Measurements from ENCODE around the gene TANC2. TPM values are rescaled to one million over a fixed set of nuclear protein-coding genes. Genes with fewer than 3 reads are reported as not detected.

TANC2 gene
- total and polyA plus RNA-seq, 9 of the 15 experiments (the other 6 are each of a cell fraction or from before 2014, with no cell fraction given) = 0.46 to 7.8 (median 4.5) TPM

- TF ChIP-seq ZBTB5 (IDR thresholded peaks at IDR 0.05) (no peak), SMAD1 (IDR thresholded peaks at IDR 0.05; ENCODE audit: low read depth, low read length, partially characterized antibody) (no peak), HDGF (IDR thresholded peaks at IDR 0.05) (no peak), CREBBP (IDR thresholded peaks at IDR 0.05; ENCODE audit: low read depth, low read length) (no peak), ZNF3 (CRISPR knock-in tag; IDR thresholded peaks at IDR 0.05) (no peak), MAFG (tag; conservative IDR thresholded peaks at IDR 0.05) (no peak), STAT5B (CRISPR knock-in tag; IDR thresholded peaks at IDR 0.05) (no peak), ZNF609 (CRISPR knock-in tag; IDR thresholded peaks at IDR 0.05; ENCODE audit: borderline replicate concordance) (no peak), MAZ (CRISPR knock-in tag; conservative IDR thresholded peaks at IDR 0.05 in 1 of 2, IDR thresholded peaks at IDR 0.05 in 1 of 2) (no peak), PURB (CRISPR knock-in tag; IDR thresholded peaks at IDR 0.05; ENCODE audit: low read depth) (no peak), NCOA6 (IDR thresholded peaks at IDR 0.05) (no peak), ZNF280B (CRISPR knock-in tag; IDR thresholded peaks at IDR 0.05) (no peak), MYNN (IDR thresholded peaks at IDR 0.05) (no peak), MYNN (CRISPR knock-in tag; IDR thresholded peaks at IDR 0.05) (no peak), ELK3 (CRISPR knock-in tag; IDR thresholded peaks at IDR 0.05) (no peak), SMAD2 (IDR thresholded peaks at IDR 0.05; ENCODE audit: low read depth, low read length) (no peak), MCM3 (IDR thresholded peaks at IDR 0.05) (no peak), BRF1 (IDR thresholded peaks at IDR 0.05; ENCODE audit: borderline replicate concordance, extremely low read depth, insufficient read length) (no peak), MLLT1 (IDR thresholded peaks at IDR 0.05) (no peak), MTA1 (IDR thresholded peaks at IDR 0.05; ENCODE audit: borderline replicate concordance) (no peak)
Observed at GRCh38 chr17:62994931-62995330, 28.9 kb downstream of the TANC2 start (continued).
